H9 (cell line): ENCODE measurements around the gene TRPT1. TPM values are rescaled to one million over a fixed set of nuclear protein-coding genes. Genes with fewer than 3 reads are reported as not detected.

Source experiments
- DNase-seq: peaks from one replicate; pipeline ENCODE4 v3.0.0-alpha.2; 2017
- H2AFZ ChIP-seq: one replicate; pipeline ENCODE4 v1.6.1; 2013; ENCODE audit warnings: mild to moderate bottlenecking, low read length, control low read depth, moderate library complexity
- H2AK5ac ChIP-seq: 2 replicates; pipeline ENCODE4 v1.6.1; 2013; ENCODE audit warnings: low read length, control low read depth, mixed read lengths; ENCODE audit not compliant: insufficient read length
- H2BK120ac ChIP-seq: one replicate; pipeline ENCODE4 v1.6.1; 2013; ENCODE audit warnings: low read depth, mild to moderate bottlenecking, low read length, control low read depth, inconsistent platforms; ENCODE audit not compliant: poor library complexity, severe bottlenecking
- H2BK12ac ChIP-seq: 2 replicates; pipeline ENCODE4 v1.6.1; 2013; ENCODE audit warnings: low read length, control low read depth, mixed read lengths, low read depth; ENCODE audit not compliant: insufficient read length
- H2BK15ac ChIP-seq: 2 replicates; pipeline ENCODE4 v1.6.1; 2013; ENCODE audit warnings: low read depth, low read length, control low read depth
- H2BK20ac ChIP-seq: one replicate; pipeline ENCODE4 v1.6.1; 2013; ENCODE audit warnings: low read depth, mild to moderate bottlenecking, low read length, control low read depth, inconsistent platforms; ENCODE audit not compliant: poor library complexity, severe bottlenecking
- H2BK5ac ChIP-seq: 2 replicates; pipeline ENCODE4 v1.6.1; 2013; ENCODE audit warnings: low read length, control low read depth, mixed read lengths; ENCODE audit not compliant: insufficient read length
- H3K14ac ChIP-seq: 2 replicates; pipeline ENCODE4 v1.6.1; 2013; ENCODE audit warnings: low read length, control low read depth; ENCODE audit not compliant: insufficient read depth
- H3K18ac ChIP-seq: 2 replicates; pipeline ENCODE4 v1.6.1; 2013; ENCODE audit warnings: low read depth, mild to moderate bottlenecking, mixed read lengths, low read length, control low read depth; ENCODE audit not compliant: insufficient read length
- H3K23ac ChIP-seq: 2 replicates; pipeline ENCODE4 v1.6.1; 2013; ENCODE audit warnings: low read length, control low read depth, mixed read lengths, low read depth; ENCODE audit not compliant: insufficient read length
- H3K23me2 ChIP-seq: 2 replicates; pipeline ENCODE4 v1.6.1; 2013; ENCODE audit warnings: low read depth, mild to moderate bottlenecking, mixed read lengths, low read length, control low read depth; ENCODE audit not compliant: insufficient read length, poor library complexity, severe bottlenecking
- H3K27ac ChIP-seq: 2 replicates; pipeline ENCODE4 v1.5.1; 2013; ENCODE audit warnings: low read length, control low read depth, mixed read lengths, low read depth; ENCODE audit not compliant: insufficient read length
- H3K27me3 ChIP-seq: 2 replicates; pipeline ENCODE4 v1.6.1; 2013; ENCODE audit warnings: low read length, control low read depth, inconsistent platforms; ENCODE audit not compliant: insufficient read depth
- H3K4ac ChIP-seq: 2 replicates; pipeline ENCODE4 v1.6.1; 2013; ENCODE audit warnings: low read depth, mild to moderate bottlenecking, control low read depth, inconsistent platforms, low read length, moderate library complexity
- H3K4me1 ChIP-seq: 2 replicates; pipeline ENCODE4 v1.6.1; 2013; ENCODE audit warnings: low read length, control low read depth, inconsistent platforms; ENCODE audit not compliant: insufficient read depth
- H3K4me2 ChIP-seq: 2 replicates; pipeline ENCODE4 v1.6.1; 2013; ENCODE audit warnings: low read length, control low read depth, mixed read lengths; ENCODE audit not compliant: insufficient read length, insufficient read depth
- H3K56ac ChIP-seq: 2 replicates; pipeline ENCODE4 v1.6.1; 2013; ENCODE audit warnings: low read depth, mild to moderate bottlenecking, mixed read lengths, low read length, control low read depth; ENCODE audit not compliant: insufficient read length
- H3K79me1 ChIP-seq: 2 replicates; pipeline ENCODE4 v1.6.1; 2013; ENCODE audit warnings: low read depth, mild to moderate bottlenecking, moderate library complexity, low read length, control low read depth, inconsistent platforms; ENCODE audit not compliant: insufficient read depth, poor library complexity, severe bottlenecking
- H3K79me2 ChIP-seq: 2 replicates; pipeline ENCODE4 v1.6.1; 2013; ENCODE audit warnings: low read length, control low read depth, inconsistent platforms; ENCODE audit not compliant: insufficient read depth
- H3K9ac ChIP-seq: 2 replicates; pipeline ENCODE4 v1.6.1; 2013; ENCODE audit warnings: low read length, control low read depth, mixed read lengths; ENCODE audit not compliant: insufficient read length; ENCODE audit errors: extremely low read depth
- H3K9me3 ChIP-seq: one replicate; pipeline ENCODE4 v1.6.1; 2013; ENCODE audit warnings: low read depth, low read length, inconsistent platforms; ENCODE audit not compliant: control insufficient read depth
- H3T11ph ChIP-seq: one replicate; pipeline ENCODE4 v1.6.1; 2013; ENCODE audit warnings: mild to moderate bottlenecking, low read length, control low read depth, inconsistent platforms
- H4K20me1 ChIP-seq: one replicate; pipeline ENCODE4 v1.6.1; 2013; ENCODE audit not compliant: control insufficient read depth, insufficient read length, insufficient read depth
- H4K5ac ChIP-seq: 2 replicates; pipeline ENCODE4 v1.6.1; 2013; ENCODE audit warnings: low read depth, mild to moderate bottlenecking, mixed read lengths, low read length, control low read depth; ENCODE audit not compliant: insufficient read length
- H4K8ac ChIP-seq: replicated peaks from 2 replicates; pipeline ENCODE4 v1.6.1; 2013; ENCODE audit warnings: low read length, control low read depth, mixed read lengths, low read depth; ENCODE audit not compliant: insufficient read length
- H4K91ac ChIP-seq: 2 replicates; pipeline ENCODE4 v1.6.1; 2013; ENCODE audit warnings: low read depth, mild to moderate bottlenecking, moderate library complexity, mixed read lengths, low read length, control low read depth; ENCODE audit not compliant: insufficient read length
- H3K27ac Mint-ChIP-seq, 3 experiments: 2 replicates in 2 of 3; 3 replicates in 1 of 3; pipeline ENCODE4 v1.8.0; 2020 to 2021; ENCODE audit warnings: mixed read lengths in 3 of 3, mild to moderate bottlenecking in 1 of 3, moderate library complexity in 1 of 3
- H3K27me3 Mint-ChIP-seq: 2 replicates; pipeline ENCODE4 v1.8.0; 2021; ENCODE audit warnings: low read depth, mild to moderate bottlenecking, moderate library complexity, mixed read lengths
- H3K36me3 Mint-ChIP-seq, 3 experiments: 2 replicates in 2 of 3; 3 replicates in 1 of 3; pipeline ENCODE4 v1.8.0; 2020 to 2021; ENCODE audit warnings: low read depth in 3 of 3, mixed read lengths in 3 of 3; ENCODE audit not compliant: insufficient read depth in 1 of 3
- H3K4me1 Mint-ChIP-seq, 2 experiments: 2 replicates each; pipeline ENCODE4 v1.8.0; 2020; ENCODE audit warnings: mixed read lengths in 2 of 2
- H3K4me3 Mint-ChIP-seq, 2 experiments: 2 replicates in 1 of 2; 3 replicates in 1 of 2; pipeline ENCODE4 v1.8.0; 2020 to 2021; ENCODE audit warnings: mild to moderate bottlenecking in 2 of 2, mixed read lengths in 2 of 2, moderate library complexity in 1 of 2
- H3K9me3 Mint-ChIP-seq, 2 experiments: 2 replicates in 1 of 2; 3 replicates in 1 of 2; pipeline ENCODE4 v1.8.0; 2020; ENCODE audit warnings: mild to moderate bottlenecking in 2 of 2, mixed read lengths in 2 of 2, moderate library complexity in 1 of 2
- CTCF ChIP-seq: fragments of 200-600 bp; sonication (generic); conservative IDR thresholded peaks from 3 replicates; pipeline ENCODE4 v1.8.0; 2021; ENCODE audit warnings: antibody characterized with exemption, mild to moderate bottlenecking
- WGBS: extraction: QIAGEN DNeasy Blood & Tissue Kit; methylation state at CpG from one replicate; pipeline ENCODE4 v1.1.7; 2013; ENCODE audit warnings: missing lambda C conversion rate, low lambda C conversion rate, mixed read lengths; ENCODE audit not compliant: insufficient read length; ENCODE audit errors: extremely low coverage; 5-methylcytosine and 5-hydroxymethylcytosine counted together
- total RNA-seq: library from RNA; stranded (reverse); gene quantifications from 2 replicates; pipeline ENCODE4 v1.2.1, GENCODE V29; 2021

TRPT1 gene
- total RNA-seq, 1 experiment from 2014 or later, result 33.6 TPM

GRCh38 chr11:64204464-64204989 lies 21.5 kb downstream of the TRPT1 start:
- no peak overlapping the region for H4K5ac ChIP-seq
- H3K23ac ChIP-seq, result no peak overlapping the region
- no peaks in the 10 kb centered on the region for H3K79me1 ChIP-seq
- no peak overlapping the region for H4K8ac ChIP-seq
- no peaks in the 10 kb centered on the region for H3K27me3 ChIP-seq
- Mint-ChIP-seq H3K36me3 (peaks cover 41 to 78% (median 69%) of the 10 kb centered on the region in 3 experiments; a peak in 6 of 7 replicates), H3K9me3 (no peaks in the 10 kb centered on the region; a peak in 1 of 5 replicates), H3K4me1 (peaks cover 13 to 14% of the 10 kb centered on the region in 2 experiments), H3K27ac (peak overlapping the region; percentile 62 to 91 (median 88); a peak in 5 of 7 replicates), H3K27me3 (no peaks in the 10 kb centered on the region), H3K4me3 (peak overlapping the region in 1 of 2 experiments; percentile 16; a peak in 3 of 5 replicates)
- TF ChIP-seq CTCF, result peak; percentile 78
- no peak overlapping the region for H2AK5ac ChIP-seq
- H3T11ph ChIP-seq, result no peak overlapping the region
- no peak overlapping the region for H2BK5ac ChIP-seq
- no peak overlapping the region for H2BK120ac ChIP-seq
- no peak overlapping the region for H3K56ac ChIP-seq
- H2BK20ac ChIP-seq, result no peak overlapping the region
- no peak overlapping the region for H3K4ac ChIP-seq
- H3K14ac ChIP-seq, result no peak overlapping the region
- H3K79me2 ChIP-seq, result no peaks in the 10 kb centered on the region
- H3K23me2 ChIP-seq, result no peaks in the 10 kb centered on the region
- no peaks in the 10 kb centered on the region for H4K20me1 ChIP-seq
- H3K27ac ChIP-seq, result no peak overlapping the region
- no peak overlapping the region for H4K91ac ChIP-seq
- H3K4me2 ChIP-seq, result no peak overlapping the region
- H3K18ac ChIP-seq, result no peak overlapping the region
- H2AFZ ChIP-seq, result no peak overlapping the region
- DNase-seq, result peak; percentile 84
- H3K9me3 ChIP-seq, result no peaks in the 10 kb centered on the region
- H3K4me1 ChIP-seq, result no peaks in the 10 kb centered on the region
- no CpG with 5 or more reads among the region's 7 CpGs for WGBS
- H2BK15ac ChIP-seq, result no peak overlapping the region
- no peak overlapping the region for H2BK12ac ChIP-seq
- H3K9ac ChIP-seq, result no peak overlapping the region
